Adrenal gland (tissue), 12 donors: ENCODE results near the gene ACP4. TPM values are rescaled to one million over a fixed set of nuclear protein-coding genes. Genes with fewer than 3 reads are reported as not detected.

ENCODE experiments used
- DNase-seq, 7 donors: peaks; one replicate each; pipeline ENCODE4 v3.0.0-alpha.2; 2019 to 2020
- H3K27ac ChIP-seq, 5 donors: fragments of 200-600 bp; sonication (generic) in 4 of 5; 1 replicate in 3 of 5; 2 replicates in 2 of 5; pipeline versions ENCODE4 v1.5.1 to v1.8.0; 2016 to 2020; ENCODE audit warnings: mild to moderate bottlenecking in 1 of 5
- H3K27me3 ChIP-seq: fragments of 200-600 bp; 2 replicates; pipeline ENCODE4 v1.8.0; 2021
- H3K36me3 ChIP-seq, 2 donors: fragments of 200-600 bp; replicated peaks in 1 of 2; 1 replicate in 1 of 2; 2 replicates in 1 of 2; pipeline versions ENCODE4 v1.5.1 to v1.8.0; 2018 to 2022
- H3K4me1 ChIP-seq, 2 donors: fragments of 200-600 bp; replicated peaks in 1 of 2; 1 replicate in 1 of 2; 2 replicates in 1 of 2; pipeline versions ENCODE4 v1.5.1 to v1.8.0; 2018 to 2021
- H3K4me3 ChIP-seq, 4 donors: fragments of 200-600 bp; sonication (generic) in 3 of 4; one replicate each; pipeline ENCODE4 v1.5.1; 2016 to 2018
- H3K9me3 ChIP-seq, 3 donors: fragments of 200-600 bp; sonication (generic) in 1 of 3; replicated peaks in 1 of 3; 1 replicate in 2 of 3; 2 replicates in 1 of 3; pipeline versions ENCODE4 v1.5.1 to v1.8.0; 2016 to 2021
- POLR2A ChIP-seq, 2 donors: fragments of 450-650 bp; IDR thresholded peaks; one replicate each; pipeline ENCODE4 v1.6.1; 2017; ENCODE audit warnings: antibody characterized with exemption in 2 of 2, mild to moderate bottlenecking in 2 of 2, moderate library complexity in 1 of 2
- WGBS, 4 donors: extraction: QIAGEN DNeasy Blood & Tissue Kit in 2 of 4; methylation state at CpG; one replicate each; pipeline versions ENCODE4 v1.1.5 to v1.1.7; 2013 to 2017; 5-methylcytosine and 5-hydroxymethylcytosine counted together
- intact Hi-C, 2 donors: fragments of 100-400 bp; cut with DNase I; formaldehyde crosslinking; loops; one replicate each; pipeline versions ENCODE4 v1.14.1 to v1.15.0; 2022 to 2023
- polyA plus RNA-seq, 3 donors: library from polyadenylated mRNA; stranded (reverse); fragments of 200-250 nt in 2 of 3; fragments of 350-450 nt in 1 of 3; fragmentation: Illumina TruSeq in 1 of 3; extraction: RNeasy Lipid Tissue Mini Kit (QIAGEN cat#74804) in 1 of 3; gene quantifications; one replicate each; pipeline ENCODE4 v1.2.3, GENCODE V29; 2013 to 2014
- total RNA-seq, 9 donors: library from RNA; depleted of rRNA in 4 of 9; stranded (reverse); fragments of >200 nt in 4 of 9; fragments of 120-200 nt in 1 of 9; fragmentation: NEBNext Ultra II Directional in 1 of 9; extraction: Animal tissue kit (Norgen Biotek cat#: 25700) in 1 of 9; gene quantifications; one replicate each; pipeline versions ENCODE4 v1.1.0 to v1.2.4, GENCODE V29; 2013 to 2023
- TF ChIP-seq, protein P1 (sequence below), 6 experiments: fragments of 450-650 bp in 4 of 6; fragments of 200-600 bp in 2 of 6; sonication (generic) in 1 of 6; IDR thresholded peaks; 1 replicate in 5 of 6; 2 replicates in 1 of 6; pipeline versions ENCODE4 v1.5.1 to v1.8.0; 2016 to 2021; ENCODE audit warnings: antibody characterized with exemption in 6 of 6, mild to moderate bottlenecking in 2 of 6, moderate library complexity in 1 of 6
- donor health status: healthy with polysubstance abuse.
- donor health status: Bipolar disorder and iron deficiency.
- donor health status: DM: yes; HTN: yes; CAD: no.
- donor health status: DM: no; HTN: no; CAD: no.
- donor health status: DM: no; HTN: no; CAD: no.
- donor health status: DM: yes; HTN: yes; CAD: no.

The ACP4 gene
- total and polyA plus RNA-seq, 12 donors, result not detected

DNA sequence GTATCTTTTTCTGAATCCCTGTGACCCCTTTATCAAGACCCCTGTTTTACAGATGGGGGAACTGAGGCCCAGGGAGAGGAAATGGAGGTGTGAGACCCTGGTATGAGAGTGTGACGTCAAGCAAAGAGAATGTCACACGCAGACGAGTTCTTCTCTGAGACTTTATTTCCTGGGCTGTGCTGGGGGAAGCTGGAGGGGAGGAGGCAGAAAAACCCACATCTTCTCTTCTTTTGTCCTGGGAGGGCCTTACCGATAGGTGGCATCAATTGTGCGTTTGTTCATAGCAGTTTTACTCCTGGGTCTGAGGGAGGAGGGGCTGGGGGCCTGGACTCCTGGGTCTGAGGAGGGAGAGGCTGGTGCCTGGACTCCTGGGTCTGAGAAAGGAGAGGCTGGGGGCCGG lies 48.0 kb downstream of the ACP4 start:
- H3K27me3 ChIP-seq, result no peaks in the 10 kb centered on the region
- H3K36me3 ChIP-seq, result no peaks in the 10 kb centered on the region
- TF ChIP-seq, protein P1, sequence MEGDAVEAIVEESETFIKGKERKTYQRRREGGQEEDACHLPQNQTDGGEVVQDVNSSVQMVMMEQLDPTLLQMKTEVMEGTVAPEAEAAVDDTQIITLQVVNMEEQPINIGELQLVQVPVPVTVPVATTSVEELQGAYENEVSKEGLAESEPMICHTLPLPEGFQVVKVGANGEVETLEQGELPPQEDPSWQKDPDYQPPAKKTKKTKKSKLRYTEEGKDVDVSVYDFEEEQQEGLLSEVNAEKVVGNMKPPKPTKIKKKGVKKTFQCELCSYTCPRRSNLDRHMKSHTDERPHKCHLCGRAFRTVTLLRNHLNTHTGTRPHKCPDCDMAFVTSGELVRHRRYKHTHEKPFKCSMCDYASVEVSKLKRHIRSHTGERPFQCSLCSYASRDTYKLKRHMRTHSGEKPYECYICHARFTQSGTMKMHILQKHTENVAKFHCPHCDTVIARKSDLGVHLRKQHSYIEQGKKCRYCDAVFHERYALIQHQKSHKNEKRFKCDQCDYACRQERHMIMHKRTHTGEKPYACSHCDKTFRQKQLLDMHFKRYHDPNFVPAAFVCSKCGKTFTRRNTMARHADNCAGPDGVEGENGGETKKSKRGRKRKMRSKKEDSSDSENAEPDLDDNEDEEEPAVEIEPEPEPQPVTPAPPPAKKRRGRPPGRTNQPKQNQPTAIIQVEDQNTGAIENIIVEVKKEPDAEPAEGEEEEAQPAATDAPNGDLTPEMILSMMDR (IDR thresholded peaks at IDR 0.05), result no peak
- TF ChIP-seq POLR2A (IDR thresholded peaks at IDR 0.05), result no peak
- no peak for DNase-seq
- H3K4me3 ChIP-seq, result no peak overlapping the region
- H3K27ac ChIP-seq, result no peak overlapping the region
- WGBS, 4 donors, result 27 to 37% (median 33%) methylated on average over 5 to 6 of the region's 6 CpGs
- intact Hi-C loops, result no loop called here
- no peaks in the 10 kb centered on the region for H3K9me3 ChIP-seq
- H3K4me1 ChIP-seq, result peaks cover 0 to 9% of the 10 kb centered on the region in 2 donors

DNA sequence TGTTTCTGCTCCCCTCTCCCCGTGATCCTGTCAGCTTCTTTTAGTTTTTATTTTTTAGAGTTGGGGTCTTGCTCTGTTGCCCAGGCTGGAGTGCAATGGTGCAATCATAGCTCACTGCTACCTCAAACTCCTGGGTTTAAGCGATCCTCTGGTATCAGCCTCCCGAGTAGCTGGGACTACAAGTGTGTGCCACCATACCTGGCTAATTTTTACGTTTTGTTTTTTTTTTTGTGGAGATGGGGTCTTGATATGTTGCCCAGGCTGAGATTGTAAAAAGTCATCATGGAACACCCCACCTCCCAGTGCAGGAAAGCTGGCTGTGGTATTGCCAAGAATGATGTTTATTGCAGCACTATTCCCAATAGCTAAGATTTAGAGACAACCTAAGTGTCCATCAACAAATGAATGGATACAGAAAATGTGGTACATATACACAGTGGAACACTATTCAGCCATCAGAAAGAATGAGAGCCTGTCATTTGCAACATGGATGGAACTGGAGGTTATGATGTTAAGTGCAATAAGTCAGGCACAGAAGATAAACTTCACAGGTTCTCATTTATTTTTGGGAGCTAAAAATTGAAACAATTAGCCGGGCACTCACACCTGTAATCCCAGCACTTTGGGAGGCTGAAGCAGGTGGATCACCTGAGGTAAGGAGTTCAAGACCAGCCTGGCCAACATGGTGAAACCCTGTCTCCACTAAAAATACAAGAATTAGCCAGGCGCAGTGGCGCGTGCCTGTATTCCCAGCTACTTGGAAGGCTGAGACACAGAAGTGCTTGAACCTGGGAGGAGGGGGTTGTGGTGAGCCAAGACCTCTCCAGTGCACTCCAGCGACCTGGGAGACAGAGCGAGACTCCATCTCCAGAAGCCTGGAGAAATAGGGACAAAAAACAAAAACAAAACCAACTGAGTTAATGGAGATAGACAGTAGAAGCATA lies 49.8 kb downstream of the ACP4 start:
- Histone ChIP-seq H3K27me3 (no peaks in the 10 kb centered on the region), H3K4me1 (peaks cover 0 to 7% of the 10 kb centered on the region in 2 donors), H3K9me3 (no peaks in the 10 kb centered on the region), H3K36me3 (no peaks in the 10 kb centered on the region), H3K4me3 (no peak overlapping the region), H3K27ac (no peak overlapping the region)
- 78 to 83% (median 80%) methylated on average over 10 of the region's 10 CpGs for whole genome bisulfite sequencing, 4 donors
- DNase-seq, result no peak
- intact Hi-C loops, result no loop called here
- TF ChIP-seq, protein P1 (IDR thresholded peaks at IDR 0.05), result no peak

DNA sequence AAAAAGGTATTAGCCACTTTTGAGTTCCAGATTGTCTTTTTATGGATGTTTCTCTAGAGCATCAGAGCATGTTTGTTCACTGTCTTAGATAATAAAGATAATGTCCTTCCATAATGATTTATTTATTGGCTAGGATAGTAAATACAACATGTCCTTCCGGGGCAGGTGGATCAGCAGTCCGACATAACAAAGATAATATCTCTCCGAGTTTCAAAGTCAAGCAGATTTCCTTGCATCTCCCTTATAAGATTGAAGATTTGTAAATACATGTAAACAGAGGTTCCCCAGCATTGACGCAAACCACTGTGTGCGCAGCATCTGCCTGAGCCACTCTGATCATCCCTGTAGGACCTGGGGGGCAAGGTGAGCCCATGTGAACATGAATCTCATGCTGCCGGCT lies 51.9 kb downstream of the ACP4 start:
- WGBS, 4 donors, result 65 to 78% (median 69%) methylated on average over 6 of the region's 6 CpGs
- Histone ChIP-seq H3K27me3 (no peaks in the 10 kb centered on the region), H3K9me3 (no peaks in the 10 kb centered on the region), H3K27ac (no peak overlapping the region), H3K36me3 (no peaks in the 10 kb centered on the region), H3K4me1 (no peaks in the 10 kb centered on the region), H3K4me3 (no peak overlapping the region)
- no peak for TF ChIP-seq POLR2A (IDR thresholded peaks at IDR 0.05)
- TF ChIP-seq, protein P1 (IDR thresholded peaks at IDR 0.05), result no peak
- intact Hi-C loops, result no loop called here
- no peak for DNase-seq

DNA sequence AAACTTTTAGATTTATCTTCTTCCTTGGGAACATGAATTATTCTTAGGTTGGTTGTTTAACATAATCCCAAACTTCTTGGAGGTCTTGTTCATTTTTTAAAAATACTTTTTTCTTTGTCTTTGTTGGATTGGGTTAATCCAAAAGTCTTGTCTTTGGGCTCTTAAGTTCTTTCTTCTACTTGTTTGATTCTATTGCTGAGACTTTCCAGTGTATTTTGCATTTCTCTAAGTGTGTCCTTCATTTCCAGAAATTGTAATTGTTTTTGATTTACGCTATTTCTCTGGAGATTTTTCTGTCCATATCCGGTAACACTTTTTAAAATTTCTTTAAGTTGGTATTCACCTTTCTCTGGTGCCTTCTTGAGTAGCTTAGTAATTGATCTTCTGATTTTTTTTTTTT lies 53.0 kb downstream of the ACP4 start:
- H3K27ac ChIP-seq, result no peak overlapping the region
- DNase-seq, result no peak
- no peak for TF ChIP-seq POLR2A (IDR thresholded peaks at IDR 0.05)
- TF ChIP-seq, protein P1 (IDR thresholded peaks at IDR 0.05), result no peak
- WGBS, 4 donors, result 89 to 92% (median 91%) methylated on average over 2 of the region's 2 CpGs
- no peaks in the 10 kb centered on the region for H3K27me3 ChIP-seq
- H3K9me3 ChIP-seq, result no peaks in the 10 kb centered on the region
- intact Hi-C loops, result no loop called here
- H3K36me3 ChIP-seq, result no peaks in the 10 kb centered on the region
- no peaks in the 10 kb centered on the region for H3K4me1 ChIP-seq
- no peak overlapping the region for H3K4me3 ChIP-seq
